ENCODE measurements around the gene PSORS1C2.

DNA sequence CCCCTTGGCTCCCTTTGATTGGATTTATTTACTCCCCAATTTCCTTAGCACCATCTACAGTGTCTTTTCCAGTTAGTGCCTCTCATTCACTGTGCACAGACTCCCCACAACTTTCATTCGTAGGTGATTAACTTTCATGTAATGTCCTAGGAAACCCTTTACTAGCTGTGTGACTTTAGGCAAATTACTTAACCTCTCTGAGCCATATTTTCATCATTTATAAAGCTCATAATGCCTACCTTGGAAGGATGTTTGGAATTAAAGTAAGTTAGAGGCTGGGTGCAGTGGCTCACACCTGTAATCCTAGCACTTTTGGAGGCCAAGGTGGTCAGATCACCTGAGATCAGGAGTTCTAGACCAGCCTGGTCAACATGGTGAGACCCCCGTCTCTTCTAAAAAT is 46.6 kb downstream of the PSORS1C2 start:
- no peak for TF ChIP-seq EZH2 (IDR thresholded peaks at IDR 0.05; ENCODE audit: borderline replicate concordance, low read depth, low read length, severe bottlenecking)
- TF ChIP-seq, protein P1, sequence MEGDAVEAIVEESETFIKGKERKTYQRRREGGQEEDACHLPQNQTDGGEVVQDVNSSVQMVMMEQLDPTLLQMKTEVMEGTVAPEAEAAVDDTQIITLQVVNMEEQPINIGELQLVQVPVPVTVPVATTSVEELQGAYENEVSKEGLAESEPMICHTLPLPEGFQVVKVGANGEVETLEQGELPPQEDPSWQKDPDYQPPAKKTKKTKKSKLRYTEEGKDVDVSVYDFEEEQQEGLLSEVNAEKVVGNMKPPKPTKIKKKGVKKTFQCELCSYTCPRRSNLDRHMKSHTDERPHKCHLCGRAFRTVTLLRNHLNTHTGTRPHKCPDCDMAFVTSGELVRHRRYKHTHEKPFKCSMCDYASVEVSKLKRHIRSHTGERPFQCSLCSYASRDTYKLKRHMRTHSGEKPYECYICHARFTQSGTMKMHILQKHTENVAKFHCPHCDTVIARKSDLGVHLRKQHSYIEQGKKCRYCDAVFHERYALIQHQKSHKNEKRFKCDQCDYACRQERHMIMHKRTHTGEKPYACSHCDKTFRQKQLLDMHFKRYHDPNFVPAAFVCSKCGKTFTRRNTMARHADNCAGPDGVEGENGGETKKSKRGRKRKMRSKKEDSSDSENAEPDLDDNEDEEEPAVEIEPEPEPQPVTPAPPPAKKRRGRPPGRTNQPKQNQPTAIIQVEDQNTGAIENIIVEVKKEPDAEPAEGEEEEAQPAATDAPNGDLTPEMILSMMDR (IDR thresholded peaks at IDR 0.05; ENCODE audit: extremely low read depth in 1 of 2, insufficient read depth in 1 of 2, low read depth in 1 of 2, low read length in 2 of 2): no peak
- TF ChIP-seq POLR2A (IDR thresholded peaks at IDR 0.05; ENCODE audit: low read depth, low read length): no peak
- TF ChIP-seq GATA2 (IDR thresholded peaks at IDR 0.05; ENCODE audit: insufficient read depth, insufficient read length, low read depth, low read length): no peak
- no peak for TF ChIP-seq POLR2AphosphoS5 (IDR thresholded peaks at IDR 0.05; ENCODE audit: insufficient read depth, low read depth, low read length)
- TF ChIP-seq, protein P2, sequence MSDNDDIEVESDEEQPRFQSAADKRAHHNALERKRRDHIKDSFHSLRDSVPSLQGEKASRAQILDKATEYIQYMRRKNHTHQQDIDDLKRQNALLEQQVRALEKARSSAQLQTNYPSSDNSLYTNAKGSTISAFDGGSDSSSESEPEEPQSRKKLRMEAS (IDR thresholded peaks at IDR 0.05; ENCODE audit: insufficient read depth, insufficient read length): no peak
- TF ChIP-seq MYC (IDR thresholded peaks at IDR 0.05; ENCODE audit: low read depth, low read length): no peak
- no peak for TF ChIP-seq FOS (IDR thresholded peaks at IDR 0.05; ENCODE audit: borderline replicate concordance, insufficient read depth, low read length)
